OCI-LY3 (cell line): ENCODE results near the gene OGFR.

Experiments
- CTCF ChIP-seq: fragments of 200-600, 300-600 bp; sonication (generic); IDR thresholded peaks from 2 replicates; pipeline ENCODE4 v1.5.1; 2014; ENCODE audit warnings: antibody characterized with exemption, low read length, low read depth
- EZH2phosphoT487 ChIP-seq: fragments of 200-600 bp; shearing (Covaris generic); IDR thresholded peaks from 2 replicates; pipeline ENCODE4 v1.6.1; 2018; ENCODE audit warnings: antibody characterized with exemption, mixed run types, low read depth

- TF ChIP-seq CTCF (no peak), EZH2phosphoT487 (no peak)
These were observed 21.7 kb upstream of the OGFR start for GRCh38 chr20:62782893-62783278.
